ENCODE measurements around the gene AKT3.
"Not testable (repeated sequence)": the region's sequence is repeated elsewhere in the genome, so short reads cannot be mapped to it uniquely, and the experiment has no call there.

The AKT3 gene

GRCh38 chr1:243841507-243841906 is 8.5 kb downstream of the AKT3 start:
- no peak for DNase-seq (ENCODE audit: low read depth)

- no peak for DNase-seq (ENCODE audit: low read depth)
Measured at GRCh38 chr1:243837907-243838535, 12.0 kb downstream of the AKT3 start.

- DNase-seq (ENCODE audit: low read depth), result no peak
Measured at GRCh38 chr1:243834130-243834529, 15.9 kb downstream of the AKT3 start.

- DNase-seq (ENCODE audit: low read depth), result no peak
Measured at GRCh38 chr1:243831463-243831862, 18.6 kb downstream of the AKT3 start.

- DNase-seq (ENCODE audit: low read depth), result no peak
Measured at GRCh38 chr1:243827206-243827605, 22.8 kb downstream of the AKT3 start.

- not testable (repeated sequence) for DNase-seq (ENCODE audit: low read depth)
Measured at GRCh38 chr1:243824907-243825306, 25.1 kb downstream of the AKT3 start.

GRCh38 chr1:243821177-243821680 is 28.8 kb downstream of the AKT3 start:
- DNase-seq (ENCODE audit: low read depth), result no peak

GRCh38 chr1:243819438-243819839 is 30.6 kb downstream of the AKT3 start:
- DNase-seq (ENCODE audit: low read depth), result no peak

GRCh38 chr1:243818978-243819377 is 31.1 kb downstream of the AKT3 start:
- DNase-seq (ENCODE audit: low read depth), result no peak

- no peak for DNase-seq (ENCODE audit: low read depth)
Measured at GRCh38 chr1:243814718-243815117, 35.3 kb downstream of the AKT3 start.

- not testable (repeated sequence) for DNase-seq (ENCODE audit: low read depth)
Measured at GRCh38 chr1:243807346-243807745, 42.7 kb downstream of the AKT3 start.

- DNase-seq (ENCODE audit: low read depth), result no peak
Measured at GRCh38 chr1:243806310-243806709, 43.7 kb downstream of the AKT3 start.

- no peak for DNase-seq (ENCODE audit: low read depth)
Measured at GRCh38 chr1:243802736-243803135, 47.3 kb downstream of the AKT3 start.

- DNase-seq (ENCODE audit: low read depth), result no peak
Measured at GRCh38 chr1:243801378-243801777, 48.7 kb downstream of the AKT3 start.

GRCh38 chr1:243799908-243800307 is 50.1 kb downstream of the AKT3 start:
- no peak for DNase-seq (ENCODE audit: low read depth)

- peak; percentile 88 for DNase-seq (ENCODE audit: low read depth)
Measured at GRCh38 chr1:243798726-243799125, 51.3 kb downstream of the AKT3 start.

- no peak for DNase-seq (ENCODE audit: low read depth)
Measured at GRCh38 chr1:243796016-243796415, 54.0 kb downstream of the AKT3 start.

- no peak for DNase-seq (ENCODE audit: low read depth)
Measured at GRCh38 chr1:243793298-243793697, 56.7 kb downstream of the AKT3 start.

- DNase-seq (ENCODE audit: low read depth), result no peak
Measured at GRCh38 chr1:243792891-243793290, 57.2 kb downstream of the AKT3 start.

GRCh38 chr1:243792401-243792800 is 57.6 kb downstream of the AKT3 start:
- DNase-seq (ENCODE audit: low read depth), result no peak

- no peak for DNase-seq (ENCODE audit: low read depth)
Measured at GRCh38 chr1:243791586-243792267, 58.3 kb downstream of the AKT3 start.

GRCh38 chr1:243790404-243790803 is 59.6 kb downstream of the AKT3 start:
- DNase-seq (ENCODE audit: low read depth), result no peak

GRCh38 chr1:243786531-243786930 is 63.5 kb downstream of the AKT3 start:
- no peak for DNase-seq (ENCODE audit: low read depth)

GRCh38 chr1:243784506-243784905 is 65.5 kb downstream of the AKT3 start:
- DNase-seq (ENCODE audit: low read depth), result no peak

Measured in non-pigmented ciliary epithelial cell (primary cell).